GM21528 (cell line): ENCODE measurements around the gene CD3G.
A peak's percentile ranks its signal among the peaks of the same experiment; 100 is the strongest.
"Not testable (repeated sequence)": the region's sequence is repeated elsewhere in the genome, so short reads cannot be mapped to it uniquely, and the experiment has no call there.

ENCODE experiments used
- ATAC-seq: cut with Tn5 transposase; IDR thresholded peaks from one replicate; pipeline ENCODE4 v1.9.1; 2021; ENCODE audit warnings: mild to moderate bottlenecking, moderate library complexity; ENCODE audit not compliant: unreplicated experiment, low FRiP score

The CD3G gene

DNA sequence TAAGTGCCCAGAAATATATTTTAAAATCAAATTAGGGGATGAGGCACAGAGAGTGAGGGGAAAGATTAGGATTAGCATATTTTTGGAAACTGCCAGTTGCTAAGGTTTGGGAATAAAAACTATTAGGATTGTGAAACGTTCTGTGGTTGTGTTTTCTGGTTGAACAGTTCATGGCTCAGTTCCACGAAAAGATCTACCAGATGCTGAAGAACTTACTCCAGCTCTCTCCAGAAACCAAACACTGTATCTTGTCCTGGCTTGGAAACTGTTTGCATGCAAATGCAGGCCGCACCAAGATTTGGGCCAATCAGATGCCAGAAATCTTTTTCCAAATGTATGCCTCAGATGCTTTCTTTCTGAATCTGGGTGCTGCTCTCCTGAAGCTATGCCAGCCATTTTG is 30.6 kb downstream of the CD3G start:
- no peak for ATAC-seq

DNA sequence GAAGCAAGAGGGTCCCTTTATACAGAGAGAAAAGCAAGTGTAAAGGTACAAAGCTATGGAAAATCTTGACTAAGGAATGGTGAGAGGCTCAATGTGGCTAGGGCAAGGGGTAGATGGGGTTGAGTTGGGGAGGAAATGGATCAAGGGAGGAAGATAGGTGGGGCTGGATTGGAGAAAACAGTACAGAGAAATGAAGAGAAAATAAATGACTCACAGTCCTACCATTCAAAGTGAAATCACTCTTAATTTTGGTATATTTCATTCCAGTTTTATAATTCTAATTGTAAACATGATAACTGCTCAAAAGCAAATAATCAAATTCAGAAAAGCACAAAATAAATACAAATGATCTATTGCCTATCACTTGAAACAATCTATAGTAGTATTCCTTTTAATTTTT is 31.8 kb downstream of the CD3G start:
- ATAC-seq: no peak

DNA sequence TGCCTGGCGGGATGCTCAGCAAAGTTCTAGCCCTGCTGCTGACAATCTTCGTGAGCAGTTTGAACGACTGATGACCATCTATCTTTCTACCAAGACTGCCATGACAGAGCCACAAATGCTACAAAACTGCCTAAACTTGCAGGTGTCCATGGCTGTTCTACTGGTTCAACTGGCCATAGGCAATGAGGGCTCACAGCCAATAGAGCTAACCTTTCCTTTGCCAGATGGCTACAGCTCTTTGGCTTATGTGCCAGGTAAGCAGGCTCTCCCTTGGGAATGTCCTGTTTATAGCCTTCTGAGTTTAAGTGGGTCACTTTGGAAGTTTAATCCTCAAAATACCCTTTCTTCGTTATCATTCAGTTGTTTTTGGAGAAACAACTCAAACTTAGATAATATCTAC is 35.4 kb downstream of the CD3G start:
- ATAC-seq: no peak

DNA sequence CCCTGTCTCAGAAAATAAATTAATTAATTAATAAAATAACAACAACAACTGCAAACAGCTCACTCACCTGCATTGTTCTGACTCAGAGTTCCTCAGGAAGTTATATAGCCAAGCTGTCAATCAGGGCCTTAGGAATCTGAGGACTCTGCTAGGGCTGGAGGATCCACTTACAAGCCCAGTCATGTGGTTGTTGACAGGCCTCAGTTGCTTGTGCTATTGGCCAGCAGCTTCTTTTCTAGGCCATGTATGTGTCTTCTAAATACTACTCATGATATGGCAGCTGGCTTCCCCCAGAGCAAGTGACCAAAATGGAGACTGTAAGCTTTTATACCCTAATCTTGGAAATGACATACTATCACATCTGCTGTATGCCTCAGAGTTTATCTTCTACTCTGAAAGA is 36.4 kb downstream of the CD3G start:
- no peak for ATAC-seq

DNA sequence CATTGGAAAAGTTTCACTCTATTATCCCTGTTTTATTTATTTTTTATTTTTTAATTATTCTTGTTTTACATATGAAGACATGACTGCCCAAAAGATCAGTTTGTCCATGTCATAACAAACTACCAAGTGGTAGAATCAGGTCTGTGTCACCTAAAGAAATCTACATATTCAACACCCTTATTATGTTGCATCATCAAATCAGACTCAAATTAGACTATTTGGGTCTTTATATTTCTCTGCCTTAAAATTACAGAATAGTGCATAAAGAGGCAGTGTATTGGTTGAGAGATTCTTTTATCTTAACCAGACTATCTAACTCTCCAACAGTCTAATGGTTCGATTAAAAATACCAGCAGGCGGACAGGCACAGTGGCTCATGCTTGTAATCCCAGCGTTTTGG is 38.8 kb downstream of the CD3G start:
- ATAC-seq: no peak

DNA sequence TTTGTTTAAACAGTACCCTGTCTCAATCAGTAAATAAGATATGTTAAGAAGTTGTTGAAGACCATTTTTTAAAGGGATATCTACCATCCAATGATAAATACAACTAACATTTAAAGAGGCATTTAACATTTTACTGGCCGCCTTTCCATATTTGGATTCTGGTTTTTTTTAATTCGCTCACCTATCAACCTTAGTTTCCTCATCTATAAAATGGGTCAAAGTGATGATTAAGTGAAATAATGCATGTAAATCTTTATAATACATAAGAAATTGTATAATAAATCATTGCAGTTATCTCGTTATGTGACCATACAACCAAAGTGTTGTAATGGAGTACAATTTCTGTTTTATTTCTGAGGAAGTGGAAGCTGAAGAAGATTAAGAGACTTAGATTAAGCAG is 39.5 kb downstream of the CD3G start:
- ATAC-seq: no peak

DNA sequence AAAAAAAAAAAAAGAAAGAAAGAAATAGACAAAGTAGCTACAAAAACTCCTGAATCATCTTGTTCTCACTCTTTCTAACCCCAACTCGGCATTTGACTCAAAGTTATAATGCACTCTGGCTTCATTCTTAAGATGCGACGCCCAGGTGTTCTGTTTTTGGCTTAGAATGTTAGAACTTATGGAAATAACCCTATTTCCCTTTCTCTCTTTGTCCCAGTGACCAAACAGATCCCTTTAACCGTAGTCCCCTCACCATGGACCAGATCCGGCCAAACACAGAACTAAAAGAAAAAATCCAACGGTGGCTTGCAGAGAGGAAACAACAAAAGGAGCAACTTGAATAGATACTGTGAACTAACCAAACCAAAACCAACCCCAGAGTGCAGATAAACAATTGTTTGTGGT is 52.0 kb downstream of the CD3G start:
- no peak for ATAC-seq

DNA sequence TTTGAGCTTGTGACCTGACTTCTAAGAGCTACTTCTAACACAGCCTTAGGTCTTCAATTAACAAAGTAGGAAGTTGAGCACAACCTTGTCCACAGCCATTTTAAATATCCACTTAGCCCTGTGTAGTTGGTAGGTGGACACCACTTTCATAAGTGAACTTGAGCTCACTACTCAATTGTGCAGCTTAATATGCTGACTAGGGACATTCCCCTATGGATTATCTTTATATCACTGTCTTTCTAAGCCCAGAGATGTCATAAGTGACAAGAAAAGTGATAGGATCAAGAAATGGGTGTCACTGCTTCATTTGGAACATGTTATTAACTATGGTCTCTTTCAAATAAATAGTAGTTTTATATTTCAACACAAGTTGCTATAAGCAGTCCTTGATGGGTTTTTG is 53.3 kb downstream of the CD3G start:
- no peak for ATAC-seq

DNA sequence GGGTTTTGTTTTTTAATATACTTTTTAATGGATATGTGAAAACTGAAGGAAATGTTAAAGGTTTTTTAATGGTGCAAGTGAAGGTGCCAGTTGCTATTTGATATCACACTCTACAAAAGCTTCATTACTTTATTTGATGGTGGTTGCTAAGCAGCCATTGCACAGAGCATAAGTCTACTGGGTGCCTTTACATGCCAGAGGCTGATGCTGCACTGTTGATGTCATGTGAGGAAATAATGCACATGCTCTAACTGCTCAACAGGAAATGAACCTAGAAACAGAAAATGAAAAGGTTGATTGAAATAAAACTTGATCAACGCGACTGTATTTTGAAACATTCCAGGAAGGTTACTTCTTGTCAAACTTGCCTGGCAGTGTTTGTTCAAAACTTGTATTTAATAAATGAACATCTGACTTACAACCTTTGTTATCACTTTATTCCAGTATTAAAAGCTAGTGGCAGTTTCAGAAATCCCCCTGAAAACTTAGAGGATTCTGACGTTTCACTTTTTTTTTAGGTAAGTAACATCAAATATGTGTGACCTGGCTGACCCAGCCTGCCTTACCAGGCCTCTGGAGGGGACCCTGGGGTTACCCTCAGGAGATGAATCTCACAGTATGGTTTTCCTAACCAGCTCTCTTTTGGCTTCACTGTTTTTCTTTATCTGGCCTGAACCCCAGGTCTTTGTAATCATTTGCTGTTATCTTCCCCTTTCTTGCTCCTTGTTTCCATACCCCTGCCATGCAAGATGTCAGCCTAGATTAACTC is 54.8 kb downstream of the CD3G start:
- no peak for ATAC-seq

DNA sequence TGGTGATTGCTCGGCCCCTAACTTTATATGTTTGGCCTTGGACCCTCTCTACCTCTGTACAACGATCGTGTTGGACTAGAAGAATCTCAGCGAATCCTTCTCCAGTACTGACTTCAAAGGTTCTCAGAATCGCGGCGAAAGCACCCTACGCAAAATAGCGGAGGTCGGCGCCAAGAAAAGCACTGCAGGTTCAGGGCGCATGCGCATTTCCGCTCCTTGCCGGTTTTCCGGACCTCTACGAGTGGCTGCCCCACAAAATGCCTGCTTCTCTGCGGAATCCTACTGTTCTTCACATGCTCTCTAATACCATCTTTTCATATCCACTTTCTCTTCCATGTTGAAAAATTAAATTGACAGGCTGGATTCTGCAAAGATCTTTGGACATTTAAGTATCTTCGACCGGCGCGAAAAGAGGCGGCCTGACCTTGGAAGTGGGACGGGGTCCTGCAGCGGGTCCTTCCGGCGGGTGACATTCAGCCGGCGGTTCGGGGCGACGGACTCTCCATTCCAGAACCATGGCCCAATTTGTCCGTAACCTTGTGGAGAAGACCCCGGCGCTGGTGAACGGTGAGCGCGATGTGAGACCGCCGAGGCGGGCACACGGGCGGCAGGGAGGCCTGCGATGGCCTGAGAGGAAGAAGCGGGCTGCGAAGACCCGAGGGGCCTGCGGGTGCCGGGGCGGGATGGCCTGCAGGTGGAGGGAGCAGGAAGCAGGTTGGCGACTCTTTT is 57.2 kb downstream of the CD3G start, which contains the start of gene ATP5MG:
ATP5MG (plus strand) TSS at position 456 of the 729 bp plus-strand sequence; CDS start at position 516, 60 bp downstream.
- ATAC-seq: peak; percentile 57

DNA sequence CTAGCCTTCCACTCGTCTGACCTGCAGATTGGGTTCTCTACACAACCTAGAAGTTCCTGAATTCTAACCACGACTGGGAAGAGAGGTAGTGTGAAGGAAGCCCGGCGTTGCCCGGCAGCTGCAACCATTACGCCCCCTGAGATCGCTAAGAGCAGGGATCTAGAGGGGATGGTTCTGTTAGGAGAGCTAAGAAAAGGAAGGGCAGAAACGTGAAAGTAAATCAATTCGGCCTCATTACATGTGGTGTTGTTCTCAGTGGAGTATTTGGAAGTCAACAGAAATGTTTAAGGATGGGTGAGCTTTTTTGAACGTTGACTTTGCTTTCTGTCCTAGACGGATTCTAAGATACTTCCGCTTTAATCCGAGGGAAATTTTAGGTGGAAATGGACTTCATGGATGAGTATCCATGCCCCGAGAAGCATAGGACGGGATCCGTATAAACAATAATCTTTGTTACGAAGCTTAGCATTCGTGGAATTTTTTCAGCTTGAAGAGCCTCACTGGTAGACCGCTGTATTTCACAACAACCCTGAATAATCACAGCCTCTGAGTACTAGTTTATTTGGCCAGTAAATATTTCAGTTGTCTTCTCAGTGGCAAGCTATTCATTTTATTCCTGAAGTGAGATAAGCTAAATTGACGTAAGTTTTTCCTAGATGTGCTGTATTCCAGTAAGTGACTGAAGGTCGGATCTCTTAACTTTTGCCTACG is 57.9 kb downstream of the CD3G start:
- ATAC-seq: no peak

DNA sequence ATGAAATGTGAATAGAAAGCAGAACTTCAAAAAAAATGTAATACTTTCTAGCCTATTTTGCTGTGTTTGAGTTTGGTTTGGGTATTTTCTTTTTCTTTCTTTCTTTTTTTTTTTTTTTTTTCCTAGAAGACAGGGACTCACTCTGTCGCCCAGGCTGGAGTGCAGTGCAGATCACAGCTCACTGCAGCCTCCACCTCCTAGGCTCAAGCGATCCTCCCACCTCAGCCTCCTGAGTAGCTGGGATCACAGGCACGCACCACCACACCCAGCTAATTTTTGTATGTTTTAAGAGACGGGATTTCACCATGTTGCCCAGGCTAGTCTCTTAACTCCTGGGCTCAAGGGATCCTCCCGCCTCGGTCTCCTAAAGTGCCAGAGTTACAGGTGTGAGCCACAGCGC is 58.5 kb downstream of the CD3G start:
- not testable (repeated sequence) for ATAC-seq
